Measurements from ENCODE around the gene CFAP20DC.

Gene CFAP20DC

DNA sequence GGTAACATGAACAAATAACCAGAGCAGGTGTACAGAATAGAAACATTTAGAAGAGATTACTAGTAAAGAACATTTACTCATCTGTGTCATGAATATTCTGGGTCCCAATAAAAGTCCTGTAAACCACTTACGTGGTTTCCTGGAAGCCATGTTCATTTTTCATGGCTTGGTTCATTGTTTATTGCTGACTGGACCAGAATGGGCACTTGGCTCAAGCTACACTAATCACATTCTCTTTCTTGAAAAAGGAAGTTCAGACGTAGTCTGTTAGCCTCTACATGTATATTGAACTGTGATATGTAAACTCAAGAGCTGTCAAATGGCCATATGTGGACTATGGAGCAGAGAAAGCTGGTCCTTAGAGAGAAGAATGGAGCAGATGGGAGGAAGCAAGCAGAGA is 244.9 kb downstream of the CFAP20DC start:
- FAIRE-seq (no peak), DNase-seq (ENCODE audit: insufficient read length, low spot score) (no peak)
- TF ChIP-seq POLR2A (IDR thresholded peaks at IDR 0.05; ENCODE audit: low read depth, low read length), result no peak

DNA sequence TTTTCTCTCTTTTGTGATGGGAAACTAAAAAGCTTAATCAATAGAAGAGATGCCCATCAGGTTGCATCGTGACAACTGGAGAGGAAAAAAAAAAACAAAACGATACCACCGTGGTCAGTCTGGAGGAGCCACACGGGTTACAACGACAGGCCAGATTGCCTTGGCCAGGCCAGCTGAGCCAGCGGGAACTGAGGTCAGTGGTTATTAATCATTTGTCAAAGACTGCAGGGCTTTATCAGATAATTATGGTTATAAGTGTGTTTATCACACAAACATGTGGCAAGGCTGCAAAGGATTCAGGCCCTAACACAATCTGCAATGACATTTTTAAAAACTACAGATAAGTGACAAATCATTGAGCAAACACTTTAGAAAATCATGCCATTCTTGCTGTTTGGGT is 248.3 kb downstream of the CFAP20DC start:
- DNase-seq (ENCODE audit: insufficient read length, low spot score), result no peak
- no peak for FAIRE-seq
- no peak for TF ChIP-seq POLR2A (IDR thresholded peaks at IDR 0.05; ENCODE audit: low read depth, low read length)

DNA sequence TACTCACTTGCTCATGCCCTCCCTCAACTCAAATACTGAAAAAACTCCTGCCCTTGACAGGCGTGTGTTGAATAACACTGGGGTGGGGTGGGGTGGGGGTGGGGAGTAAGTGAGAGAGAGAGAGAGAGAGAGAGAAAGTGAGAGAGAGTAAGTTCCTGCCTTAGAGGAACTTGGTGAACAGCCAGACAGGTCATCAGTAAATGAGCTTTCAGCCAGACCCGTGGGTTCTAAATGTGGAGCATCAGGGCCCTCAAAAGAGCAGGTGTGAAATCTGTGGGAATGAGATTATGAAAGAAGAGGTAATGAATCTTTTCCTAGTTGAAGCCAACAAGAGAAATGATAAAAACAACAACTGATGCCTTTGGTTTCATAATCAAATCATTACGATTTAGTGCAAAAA is 248.9 kb downstream of the CFAP20DC start:
- FAIRE-seq (no peak), DNase-seq (ENCODE audit: insufficient read length, low spot score) (no peak)
- TF ChIP-seq POLR2A (IDR thresholded peaks at IDR 0.05; ENCODE audit: low read depth, low read length), result no peak

DNA sequence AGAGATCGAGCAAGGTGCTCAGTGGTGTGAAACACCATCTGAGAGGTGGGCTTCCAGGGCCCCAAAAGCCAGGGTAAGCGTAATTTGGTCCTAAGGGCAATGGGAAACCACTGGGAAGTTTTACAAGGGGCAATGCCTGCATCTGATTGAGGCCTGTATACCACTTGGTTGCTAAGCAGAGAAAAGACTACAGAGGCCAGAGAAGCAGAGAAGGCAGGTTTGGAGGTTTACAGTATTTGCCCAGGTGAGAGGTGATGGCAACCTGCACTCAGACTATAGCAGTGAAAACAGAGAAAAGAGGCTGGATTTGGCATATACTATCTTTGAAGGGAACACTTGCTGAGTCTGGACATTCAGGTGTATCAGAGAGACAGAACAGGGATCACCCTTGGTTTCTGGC is 249.8 kb downstream of the CFAP20DC start:
- DNase-seq (ENCODE audit: insufficient read length, low spot score) (no peak), FAIRE-seq (no peak)
- TF ChIP-seq POLR2A (IDR thresholded peaks at IDR 0.05; ENCODE audit: low read depth, low read length), result no peak

DNA sequence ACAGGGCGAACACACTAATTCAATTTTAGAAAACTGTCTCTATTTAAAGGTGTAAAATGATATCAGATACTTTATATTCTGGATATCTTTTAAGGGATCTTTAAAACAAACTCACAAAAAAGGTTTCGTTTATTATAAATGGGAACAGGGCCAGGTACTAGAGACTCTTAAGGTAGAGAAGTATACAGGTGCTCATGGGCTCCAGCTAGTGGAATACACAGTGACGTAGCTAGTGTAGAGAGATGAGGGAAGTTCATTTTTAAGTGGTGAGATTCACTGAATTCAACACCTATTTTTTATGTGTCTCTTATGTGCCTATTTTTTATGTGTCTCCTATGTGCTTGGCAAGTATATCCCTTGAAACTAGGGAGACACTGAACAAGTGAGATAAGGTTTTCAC is 250.6 kb downstream of the CFAP20DC start:
- no peak for TF ChIP-seq POLR2A (IDR thresholded peaks at IDR 0.05; ENCODE audit: low read depth, low read length)
- no peak for DNase-seq (ENCODE audit: insufficient read length, low spot score)
- FAIRE-seq, result no peak

DNA sequence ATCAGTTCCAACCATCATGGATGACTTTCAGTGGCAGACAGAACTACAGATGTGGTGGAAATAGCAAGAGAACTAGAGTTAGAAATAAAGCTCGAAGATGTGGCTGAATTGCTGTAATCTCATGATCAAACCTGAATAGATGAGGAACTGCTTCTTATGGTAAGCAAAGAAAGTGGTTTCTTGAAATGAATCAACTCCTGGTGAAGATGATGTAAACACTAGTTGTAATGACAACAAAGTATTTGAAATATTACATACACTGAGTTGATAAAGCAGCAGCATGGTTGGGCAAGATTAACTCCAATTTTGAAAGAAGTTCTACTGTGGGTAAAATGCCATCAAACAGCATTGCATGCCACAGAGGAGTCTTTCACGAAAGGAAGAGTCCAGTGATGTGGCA is 251.5 kb downstream of the CFAP20DC start:
- no peak for FAIRE-seq
- no peak for DNase-seq (ENCODE audit: insufficient read length, low spot score)

GRCh38 chr3:58794750-58795149 is 255.1 kb downstream of the CFAP20DC start:
- DNase-seq (ENCODE audit: insufficient read length, low spot score), result no peak
- no peak for TF ChIP-seq POLR2A (IDR thresholded peaks at IDR 0.05; ENCODE audit: low read depth, low read length)
- no peak for FAIRE-seq

More for the DNA sequence above, 251.5 kb downstream of the CFAP20DC start:
- no peak for TF ChIP-seq POLR2A (IDR thresholded peaks at IDR 0.05; ENCODE audit: low read depth, low read length)

DNA sequence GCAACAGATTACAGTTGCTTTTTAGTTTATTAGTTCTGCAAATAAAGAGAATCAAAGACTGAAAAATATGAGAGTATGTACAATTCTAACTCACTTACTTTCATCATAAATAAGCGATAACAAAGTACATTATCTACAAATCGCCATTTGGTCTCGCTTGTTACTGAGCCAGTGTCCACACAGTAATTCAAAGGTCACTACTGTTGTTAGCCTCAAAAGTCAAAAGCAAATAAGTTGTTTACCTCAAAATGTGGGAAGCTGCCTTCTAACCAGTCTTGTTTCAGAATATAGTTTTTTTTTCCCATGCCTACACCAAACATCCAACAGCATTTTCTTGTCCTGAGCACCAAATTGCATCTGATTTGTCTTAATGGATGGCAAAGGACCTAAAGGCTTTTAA is 255.9 kb downstream of the CFAP20DC start:
- FAIRE-seq (no peak), DNase-seq (ENCODE audit: insufficient read length, low spot score) (no peak)
- TF ChIP-seq POLR2A (IDR thresholded peaks at IDR 0.05; ENCODE audit: low read depth, low read length), result no peak

GRCh38 chr3:58792921-58793451 is 256.8 kb downstream of the CFAP20DC start:
- TF ChIP-seq POLR2A (IDR thresholded peaks at IDR 0.05; ENCODE audit: low read depth, low read length), result no peak
- no peak for DNase-seq (ENCODE audit: insufficient read length, low spot score)
- no peak for FAIRE-seq

GRCh38 chr3:58789385-58789784 is 260.4 kb downstream of the CFAP20DC start:
- no peak for TF ChIP-seq POLR2A (IDR thresholded peaks at IDR 0.05; ENCODE audit: low read depth, low read length)
- FAIRE-seq, result no peak
- DNase-seq (ENCODE audit: insufficient read length, low spot score), result no peak

GRCh38 chr3:58784888-58785287 is 264.9 kb downstream of the CFAP20DC start:
- no peak for TF ChIP-seq POLR2A (IDR thresholded peaks at IDR 0.05; ENCODE audit: low read depth, low read length)
- no peak for FAIRE-seq
- no peak for DNase-seq (ENCODE audit: insufficient read length, low spot score)

DNA sequence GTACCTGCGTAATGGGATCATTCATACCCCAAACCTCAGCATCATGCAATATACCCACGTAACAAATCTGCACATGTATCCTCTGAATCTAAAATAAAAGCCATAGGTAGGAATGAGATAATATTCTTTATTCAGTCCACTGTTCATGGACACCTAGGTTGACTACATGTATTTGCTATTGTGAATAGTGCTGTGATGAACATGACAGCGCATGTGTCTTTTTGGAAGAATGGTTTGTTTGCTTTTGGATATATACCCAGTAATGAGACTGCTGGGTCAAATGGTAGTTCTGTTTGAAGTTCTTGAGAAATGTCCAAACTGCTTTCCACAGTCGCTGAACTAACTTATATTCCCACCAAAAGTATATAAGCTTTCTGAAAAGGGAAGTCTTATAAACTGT is 265.4 kb downstream of the CFAP20DC start:
- DNase-seq (ENCODE audit: insufficient read length, low spot score), result no peak
- no peak for TF ChIP-seq POLR2A (IDR thresholded peaks at IDR 0.05; ENCODE audit: low read depth, low read length)
- FAIRE-seq, result no peak

DNA sequence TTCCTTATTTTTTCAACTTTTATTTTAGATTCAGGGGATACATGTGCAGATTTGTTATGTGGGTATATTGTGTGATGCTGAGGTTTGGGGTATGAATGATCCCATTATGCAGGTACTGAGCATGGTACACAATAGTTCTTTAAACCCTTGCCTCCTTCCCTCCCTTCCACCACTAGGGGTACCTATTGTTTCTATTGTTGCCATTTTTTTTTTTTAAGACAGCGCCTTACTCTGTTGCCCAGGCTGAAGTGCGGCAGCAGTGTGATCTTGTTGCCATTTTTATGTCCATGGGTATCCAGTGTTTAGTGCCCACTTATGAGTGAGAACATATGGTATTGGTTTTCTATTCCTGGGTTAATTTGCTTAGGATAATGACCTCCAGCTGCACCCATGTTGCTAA is 266.0 kb downstream of the CFAP20DC start:
- TF ChIP-seq POLR2A (IDR thresholded peaks at IDR 0.05; ENCODE audit: low read depth, low read length), result no peak

GRCh38 chr3:58779934-58780333 is 269.9 kb downstream of the CFAP20DC start:
- no peak for TF ChIP-seq POLR2A (IDR thresholded peaks at IDR 0.05; ENCODE audit: low read depth, low read length)
- FAIRE-seq, result no peak
- DNase-seq (ENCODE audit: insufficient read length, low spot score), result no peak

More for the DNA sequence above, 266.0 kb downstream of the CFAP20DC start:
- no peak for DNase-seq (ENCODE audit: insufficient read length, low spot score)
- FAIRE-seq, result no peak

DNA sequence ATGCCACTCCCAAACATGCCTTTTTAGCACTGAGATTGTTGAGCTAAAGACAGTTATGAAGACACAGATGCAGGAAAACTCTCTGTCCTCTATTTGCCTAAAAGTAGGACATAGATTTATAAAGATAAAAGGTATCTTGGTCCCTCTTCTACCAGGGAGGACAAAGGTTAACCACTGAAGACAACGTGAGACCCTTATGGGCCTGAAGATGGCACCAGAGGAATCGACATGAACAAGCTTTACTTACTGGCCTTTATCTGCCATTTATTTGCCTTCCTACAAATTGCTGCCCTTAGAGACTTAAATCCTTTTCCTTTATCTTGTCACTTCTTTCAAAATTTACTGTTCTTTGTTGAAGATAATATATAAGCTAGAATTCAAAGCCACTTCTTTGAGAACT is 273.6 kb downstream of the CFAP20DC start:
- FAIRE-seq (no peak), DNase-seq (ENCODE audit: insufficient read length, low spot score) (no peak)
- TF ChIP-seq POLR2A (IDR thresholded peaks at IDR 0.05; ENCODE audit: low read depth, low read length), result no peak

GRCh38 chr3:58772462-58772861 is 277.4 kb downstream of the CFAP20DC start:
- no peak for TF ChIP-seq POLR2A (IDR thresholded peaks at IDR 0.05; ENCODE audit: low read depth, low read length)
- FAIRE-seq, result no peak

More at GRCh38 chr3:58772462-58772861, 277.4 kb downstream of the CFAP20DC start:
- no peak for DNase-seq (ENCODE audit: insufficient read length, low spot score)

All from H54 (cell line).